Endodermal cell (in vitro differentiated cells): ENCODE results near the gene SLC39A5. TPM values are rescaled to one million over a fixed set of nuclear protein-coding genes. Genes with fewer than 3 reads are reported as not detected.

Experiments used
- DNase-seq: peaks from one replicate; pipeline ENCODE4 v3.0.0-alpha.2; 2017
- H3K27ac ChIP-seq: 2 replicates; pipeline ENCODE4 v1.5.1; 2013; ENCODE audit warnings: mild to moderate bottlenecking, low read depth, low read length, moderate library complexity
- H3K27me3 ChIP-seq: 2 replicates; pipeline ENCODE4 v1.6.1; 2013; ENCODE audit warnings: mild to moderate bottlenecking, low read length, moderate library complexity; ENCODE audit not compliant: insufficient read depth, control insufficient read depth, poor library complexity, severe bottlenecking
- H3K36me3 ChIP-seq: 2 replicates; pipeline ENCODE4 v1.7.0; 2013; ENCODE audit warnings: mild to moderate bottlenecking, low read length, moderate library complexity; ENCODE audit not compliant: control insufficient read depth, insufficient read depth
- H3K4me1 ChIP-seq: one replicate; pipeline ENCODE4 v1.7.0; 2013; ENCODE audit warnings: low read length; ENCODE audit not compliant: control insufficient read depth, insufficient read depth
- H3K4me3 ChIP-seq: 2 replicates; pipeline ENCODE4 v1.5.1; 2013; ENCODE audit warnings: mild to moderate bottlenecking, low read length, moderate library complexity
- H3K9ac ChIP-seq: 2 replicates; pipeline ENCODE4 v1.6.1; 2013; ENCODE audit warnings: mild to moderate bottlenecking, low read length, moderate library complexity; ENCODE audit not compliant: poor library complexity, severe bottlenecking; ENCODE audit errors: extremely low read depth
- H3K9me3 ChIP-seq: 2 replicates; pipeline ENCODE4 v1.6.1; 2013; ENCODE audit warnings: mild to moderate bottlenecking, low read length, moderate library complexity; ENCODE audit not compliant: control insufficient read depth
- H3K27ac Mint-ChIP-seq: 2 replicates; pipeline ENCODE4 v1.8.0; 2020; ENCODE audit warnings: mixed read lengths
- H3K27me3 Mint-ChIP-seq: 2 replicates; pipeline ENCODE4 v1.8.0; 2021; ENCODE audit warnings: mild to moderate bottlenecking, mixed read lengths; ENCODE audit not compliant: insufficient read depth
- H3K36me3 Mint-ChIP-seq: 2 replicates; pipeline ENCODE4 v1.8.0; 2020; ENCODE audit warnings: low read depth, mixed read lengths
- H3K4me1 Mint-ChIP-seq: 2 replicates; pipeline ENCODE4 v1.8.0; 2020; ENCODE audit warnings: mixed read lengths
- H3K4me3 Mint-ChIP-seq: 2 replicates; pipeline ENCODE4 v1.8.0; 2020; ENCODE audit warnings: mild to moderate bottlenecking, moderate library complexity, mixed read lengths
- H3K9me3 Mint-ChIP-seq: 2 replicates; pipeline ENCODE4 v1.8.0; 2020; ENCODE audit warnings: mild to moderate bottlenecking, mixed read lengths
- CTCF ChIP-seq: fragments of 200-600 bp; sonication (generic); conservative IDR thresholded peaks from 2 replicates; pipeline ENCODE4 v1.5.0; 2021; ENCODE audit warnings: antibody characterized with exemption, mild to moderate bottlenecking
- WGBS, 2 experiments: methylation state at CpG; one replicate each; pipeline versions ENCODE4 v1.1.5 to v1.1.7; 2013; ENCODE audit warnings: missing lambda C conversion rate in 2 of 2, mixed read lengths in 1 of 2; ENCODE audit not compliant: insufficient coverage in 1 of 2, insufficient read length in 1 of 2; 5-methylcytosine and 5-hydroxymethylcytosine counted together
- total RNA-seq, 2 donors: library from RNA; stranded (reverse); fragmentation: NEBNext Ultra II Directional in 1 of 2; extraction: Animal tissue kit (Norgen Biotek cat#: 25700) in 1 of 2; gene quantifications; 2 replicates in 1 of 2; 3 replicates in 1 of 2; pipeline ENCODE4 v1.2.1, GENCODE V29; 2021

The SLC39A5 gene
- total RNA-seq, 2 donors from 2014 or later, result 2.5 to 3.2 TPM

DNA sequence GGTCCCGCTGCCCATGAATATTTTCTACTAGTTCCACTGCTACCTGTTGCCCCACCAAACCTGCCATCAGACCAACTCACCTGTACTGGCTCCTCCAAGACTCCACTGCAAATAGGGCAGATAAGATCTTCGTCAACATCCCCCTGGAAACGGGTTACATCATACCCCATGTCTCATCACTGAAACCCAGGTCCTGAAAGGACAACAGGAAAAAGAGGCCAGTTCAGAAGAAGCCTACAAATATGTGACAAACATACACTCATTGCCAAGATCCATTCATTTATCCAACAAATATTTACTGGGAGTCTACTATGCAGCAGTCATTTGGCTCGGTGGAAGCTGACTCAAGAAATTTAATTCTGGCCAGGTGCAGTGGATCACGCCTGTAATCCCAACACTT lies 16.0 kb upstream of the SLC39A5 start:
- no peak for TF ChIP-seq CTCF
- H3K4me1 ChIP-seq, result no peaks in the 10 kb centered on the region
- no peak overlapping the region for H3K9ac ChIP-seq
- no peak for DNase-seq
- peaks cover 65% of the 10 kb centered on the region for H3K36me3 Mint-ChIP-seq
- H3K27ac ChIP-seq, result no peak overlapping the region
- H3K4me3 ChIP-seq, result no peak overlapping the region
- H3K4me3 Mint-ChIP-seq, result no peak overlapping the region
- H3K27me3 ChIP-seq, result no peaks in the 10 kb centered on the region
- peaks cover 74% of the 10 kb centered on the region for H3K36me3 ChIP-seq
- no peaks in the 10 kb centered on the region for H3K9me3 ChIP-seq
- no peaks in the 10 kb centered on the region for H3K4me1 Mint-ChIP-seq
- 86 to 90% methylated on average over 3 to 5 of the region's 5 CpGs for WGBS, 2 experiments
- H3K27ac Mint-ChIP-seq, result no peak overlapping the region
- H3K27me3 Mint-ChIP-seq, result no peaks in the 10 kb centered on the region
- peaks cover 2% of the 10 kb centered on the region for H3K9me3 Mint-ChIP-seq

- Histone ChIP-seq H3K27ac (no peak overlapping the region), H3K27me3 (no peaks in the 10 kb centered on the region), H3K9me3 (no peaks in the 10 kb centered on the region), H3K36me3 (peaks cover 59% of the 10 kb centered on the region), H3K4me3 (no peak overlapping the region), H3K4me1 (no peaks in the 10 kb centered on the region), H3K9ac (no peak overlapping the region)
- H3K36me3 Mint-ChIP-seq, result peaks cover 47% of the 10 kb centered on the region
- no peak for DNase-seq
- WGBS, 2 experiments, result 94 to 100% methylated on average over 1 to 3 of the region's 3 CpGs
- H3K4me1 Mint-ChIP-seq, result peaks cover 6% of the 10 kb centered on the region
- TF ChIP-seq CTCF, result no peak
- no peak overlapping the region for H3K4me3 Mint-ChIP-seq
- H3K27ac Mint-ChIP-seq, result no peak overlapping the region
- peaks cover 2% of the 10 kb centered on the region for H3K9me3 Mint-ChIP-seq
- H3K27me3 Mint-ChIP-seq, result no peaks in the 10 kb centered on the region
These were observed 13.4 kb upstream of the SLC39A5 start for GRCh38 chr12:56216461-56216860.

DNA sequence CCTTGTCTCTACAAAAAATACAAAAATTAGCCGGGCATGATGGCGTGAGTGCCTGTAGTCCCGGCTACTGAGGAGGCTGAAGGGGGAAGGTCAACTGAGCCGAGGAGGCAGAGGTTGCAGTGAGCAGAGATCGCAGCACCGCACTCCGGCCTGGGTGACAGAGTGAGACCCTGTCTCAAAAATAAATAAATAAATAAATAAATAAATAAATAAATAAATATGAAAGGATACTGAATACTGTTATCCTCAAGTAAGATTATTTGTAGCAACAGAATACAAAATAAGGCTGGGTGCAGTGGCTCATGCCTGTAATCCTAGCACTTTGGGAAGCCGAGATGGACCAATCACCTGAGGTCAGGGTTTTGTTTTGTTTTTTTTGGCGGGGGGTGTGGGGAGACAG lies 10.0 kb upstream of the SLC39A5 start:
- no peak overlapping the region for H3K4me3 Mint-ChIP-seq
- Histone ChIP-seq H3K4me3 (no peak overlapping the region), H3K9ac (no peak overlapping the region), H3K27ac (no peak overlapping the region), H3K4me1 (peaks cover 5% of the 10 kb centered on the region), H3K27me3 (no peaks in the 10 kb centered on the region), H3K36me3 (peaks cover 26% of the 10 kb centered on the region), H3K9me3 (no peaks in the 10 kb centered on the region)
- no peak overlapping the region for H3K27ac Mint-ChIP-seq
- peaks cover 23% of the 10 kb centered on the region for H3K36me3 Mint-ChIP-seq
- 94 to 100% methylated on average over 6 of the region's 9 CpGs for WGBS, 2 experiments
- no peak for DNase-seq
- no peaks in the 10 kb centered on the region for H3K27me3 Mint-ChIP-seq
- peaks cover 23% of the 10 kb centered on the region for H3K4me1 Mint-ChIP-seq
- TF ChIP-seq CTCF, result no peak
- peaks cover 2% of the 10 kb centered on the region for H3K9me3 Mint-ChIP-seq
